Panc1 (cell line): Measurements from ENCODE around the gene LRP4.

Source experiments
- POLR2AphosphoS5 ChIP-seq: IDR thresholded peaks from 2 replicates; pipeline ENCODE4 v1.6.1; 2012; ENCODE audit warnings: mild to moderate bottlenecking, low read depth, low read length, moderate library complexity
- SIN3A ChIP-seq: IDR thresholded peaks from 2 replicates; pipeline ENCODE4 v1.6.1; 2012; ENCODE audit warnings: low read depth, mild to moderate bottlenecking, low read length, moderate library complexity, borderline replicate concordance; ENCODE audit not compliant: insufficient read depth
- TCF7L2 ChIP-seq: IDR thresholded peaks from 2 replicates; pipeline ENCODE4 v1.6.1; 2011; ENCODE audit warnings: mild to moderate bottlenecking, low read depth, low read length, inconsistent platforms
- TF ChIP-seq, protein P1 (sequence below), 2 experiments: IDR thresholded peaks; 2 replicates each; pipeline ENCODE4 v1.6.1; 2011 to 2012; ENCODE audit warnings: low read depth in 2 of 2, control low read depth in 1 of 2, low read length in 1 of 2, mild to moderate bottlenecking in 1 of 2, moderate library complexity in 1 of 2; ENCODE audit not compliant: insufficient read depth in 1 of 2
- TF ChIP-seq, protein P2 (sequence below): fragments of 450-650 bp; IDR thresholded peaks from 2 replicates; pipeline ENCODE4 v1.5.1; 2017; ENCODE audit warnings: mild to moderate bottlenecking

DNA sequence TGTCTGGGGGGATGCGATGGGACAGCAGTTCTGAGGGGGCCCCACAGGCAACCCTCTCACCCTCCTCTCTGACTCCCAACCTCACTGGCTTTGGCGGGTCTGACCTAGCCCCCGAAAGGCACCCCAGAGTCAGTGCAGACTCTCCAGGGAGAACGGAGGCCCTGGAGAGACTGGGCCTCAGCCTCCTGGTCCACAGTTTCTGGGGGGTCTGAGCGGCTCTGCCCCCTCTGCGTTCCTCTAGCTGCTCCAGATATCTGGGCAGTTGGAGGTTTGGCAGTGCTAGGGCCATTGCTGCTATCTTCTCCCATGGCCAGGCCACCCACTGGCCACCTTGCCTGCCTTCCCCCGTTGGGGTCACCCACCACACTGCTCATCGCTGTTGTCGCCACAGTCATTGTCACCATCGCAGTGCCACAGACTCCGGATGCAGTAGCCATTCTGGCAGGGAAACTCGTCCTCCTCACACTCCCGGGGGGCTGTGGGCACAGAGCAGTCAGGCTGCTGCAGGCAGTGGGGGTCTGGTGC, 18.8 kb downstream of the LRP4 start:
- TF ChIP-seq, protein P1, sequence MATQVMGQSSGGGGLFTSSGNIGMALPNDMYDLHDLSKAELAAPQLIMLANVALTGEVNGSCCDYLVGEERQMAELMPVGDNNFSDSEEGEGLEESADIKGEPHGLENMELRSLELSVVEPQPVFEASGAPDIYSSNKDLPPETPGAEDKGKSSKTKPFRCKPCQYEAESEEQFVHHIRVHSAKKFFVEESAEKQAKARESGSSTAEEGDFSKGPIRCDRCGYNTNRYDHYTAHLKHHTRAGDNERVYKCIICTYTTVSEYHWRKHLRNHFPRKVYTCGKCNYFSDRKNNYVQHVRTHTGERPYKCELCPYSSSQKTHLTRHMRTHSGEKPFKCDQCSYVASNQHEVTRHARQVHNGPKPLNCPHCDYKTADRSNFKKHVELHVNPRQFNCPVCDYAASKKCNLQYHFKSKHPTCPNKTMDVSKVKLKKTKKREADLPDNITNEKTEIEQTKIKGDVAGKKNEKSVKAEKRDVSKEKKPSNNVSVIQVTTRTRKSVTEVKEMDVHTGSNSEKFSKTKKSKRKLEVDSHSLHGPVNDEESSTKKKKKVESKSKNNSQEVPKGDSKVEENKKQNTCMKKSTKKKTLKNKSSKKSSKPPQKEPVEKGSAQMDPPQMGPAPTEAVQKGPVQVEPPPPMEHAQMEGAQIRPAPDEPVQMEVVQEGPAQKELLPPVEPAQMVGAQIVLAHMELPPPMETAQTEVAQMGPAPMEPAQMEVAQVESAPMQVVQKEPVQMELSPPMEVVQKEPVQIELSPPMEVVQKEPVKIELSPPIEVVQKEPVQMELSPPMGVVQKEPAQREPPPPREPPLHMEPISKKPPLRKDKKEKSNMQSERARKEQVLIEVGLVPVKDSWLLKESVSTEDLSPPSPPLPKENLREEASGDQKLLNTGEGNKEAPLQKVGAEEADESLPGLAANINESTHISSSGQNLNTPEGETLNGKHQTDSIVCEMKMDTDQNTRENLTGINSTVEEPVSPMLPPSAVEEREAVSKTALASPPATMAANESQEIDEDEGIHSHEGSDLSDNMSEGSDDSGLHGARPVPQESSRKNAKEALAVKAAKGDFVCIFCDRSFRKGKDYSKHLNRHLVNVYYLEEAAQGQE (IDR thresholded peaks at IDR 0.05; ENCODE audit: insufficient read depth in 1 of 2, low read depth in 2 of 2, low read length in 1 of 2): no peak
- TF ChIP-seq, protein P2, sequence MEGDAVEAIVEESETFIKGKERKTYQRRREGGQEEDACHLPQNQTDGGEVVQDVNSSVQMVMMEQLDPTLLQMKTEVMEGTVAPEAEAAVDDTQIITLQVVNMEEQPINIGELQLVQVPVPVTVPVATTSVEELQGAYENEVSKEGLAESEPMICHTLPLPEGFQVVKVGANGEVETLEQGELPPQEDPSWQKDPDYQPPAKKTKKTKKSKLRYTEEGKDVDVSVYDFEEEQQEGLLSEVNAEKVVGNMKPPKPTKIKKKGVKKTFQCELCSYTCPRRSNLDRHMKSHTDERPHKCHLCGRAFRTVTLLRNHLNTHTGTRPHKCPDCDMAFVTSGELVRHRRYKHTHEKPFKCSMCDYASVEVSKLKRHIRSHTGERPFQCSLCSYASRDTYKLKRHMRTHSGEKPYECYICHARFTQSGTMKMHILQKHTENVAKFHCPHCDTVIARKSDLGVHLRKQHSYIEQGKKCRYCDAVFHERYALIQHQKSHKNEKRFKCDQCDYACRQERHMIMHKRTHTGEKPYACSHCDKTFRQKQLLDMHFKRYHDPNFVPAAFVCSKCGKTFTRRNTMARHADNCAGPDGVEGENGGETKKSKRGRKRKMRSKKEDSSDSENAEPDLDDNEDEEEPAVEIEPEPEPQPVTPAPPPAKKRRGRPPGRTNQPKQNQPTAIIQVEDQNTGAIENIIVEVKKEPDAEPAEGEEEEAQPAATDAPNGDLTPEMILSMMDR: no peak
- TF ChIP-seq POLR2AphosphoS5 (no peak), TCF7L2 (no peak), SIN3A (no peak)
